Measurements from ENCODE around the gene SPEF2. TPM values are rescaled to one million over a fixed set of nuclear protein-coding genes. Genes with fewer than 3 reads are reported as not detected.
A peak's percentile ranks its signal among the peaks of the same experiment; 100 is the strongest.

Gene SPEF2
- total RNA-seq, 1 donor from 2014 or later = 12.1 TPM

GRCh38 chr5:35771300-35771699 is 153.6 kb downstream of the SPEF2 start:
- no peaks in the 10 kb centered on the region for H3K36me3 Mint-ChIP-seq
- no peak overlapping the region for H3K4me3 Mint-ChIP-seq
- no peaks in the 10 kb centered on the region for H3K4me1 Mint-ChIP-seq
- DNase-seq (ENCODE audit: low spot score in 2 of 2, unreplicated experiment in 2 of 2) = no peak
- no peak overlapping the region for H3K27ac Mint-ChIP-seq
- H3K27me3 Mint-ChIP-seq (ENCODE audit: low read depth) = peaks cover 41% of the 10 kb centered on the region
- no peaks in the 10 kb centered on the region for H3K9me3 Mint-ChIP-seq
- TF ChIP-seq, protein P1, sequence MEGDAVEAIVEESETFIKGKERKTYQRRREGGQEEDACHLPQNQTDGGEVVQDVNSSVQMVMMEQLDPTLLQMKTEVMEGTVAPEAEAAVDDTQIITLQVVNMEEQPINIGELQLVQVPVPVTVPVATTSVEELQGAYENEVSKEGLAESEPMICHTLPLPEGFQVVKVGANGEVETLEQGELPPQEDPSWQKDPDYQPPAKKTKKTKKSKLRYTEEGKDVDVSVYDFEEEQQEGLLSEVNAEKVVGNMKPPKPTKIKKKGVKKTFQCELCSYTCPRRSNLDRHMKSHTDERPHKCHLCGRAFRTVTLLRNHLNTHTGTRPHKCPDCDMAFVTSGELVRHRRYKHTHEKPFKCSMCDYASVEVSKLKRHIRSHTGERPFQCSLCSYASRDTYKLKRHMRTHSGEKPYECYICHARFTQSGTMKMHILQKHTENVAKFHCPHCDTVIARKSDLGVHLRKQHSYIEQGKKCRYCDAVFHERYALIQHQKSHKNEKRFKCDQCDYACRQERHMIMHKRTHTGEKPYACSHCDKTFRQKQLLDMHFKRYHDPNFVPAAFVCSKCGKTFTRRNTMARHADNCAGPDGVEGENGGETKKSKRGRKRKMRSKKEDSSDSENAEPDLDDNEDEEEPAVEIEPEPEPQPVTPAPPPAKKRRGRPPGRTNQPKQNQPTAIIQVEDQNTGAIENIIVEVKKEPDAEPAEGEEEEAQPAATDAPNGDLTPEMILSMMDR (IDR thresholded peaks at IDR 0.05; ENCODE audit: unreplicated experiment) = no peak

DNA sequence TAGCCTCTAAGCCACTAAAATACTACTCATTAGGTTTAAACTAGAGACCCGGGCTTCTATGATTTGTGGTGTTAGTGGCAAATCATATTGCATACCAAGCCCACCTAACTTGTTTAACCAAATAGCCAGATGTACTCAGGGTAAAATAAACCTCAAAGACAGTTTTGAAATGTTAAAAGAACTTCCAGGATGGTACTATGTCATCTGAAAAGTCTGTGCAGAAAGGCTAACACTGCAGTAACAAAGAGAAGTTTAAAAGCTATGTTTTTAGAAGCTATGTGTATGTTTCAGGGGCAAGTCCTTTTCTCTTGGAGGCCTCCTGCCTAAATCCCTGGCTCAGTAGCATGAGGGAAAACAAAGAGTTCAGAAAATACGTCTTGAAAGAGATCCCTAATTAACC is 154.2 kb downstream of the SPEF2 start:
- TF ChIP-seq, protein P1 (IDR thresholded peaks at IDR 0.05; ENCODE audit: unreplicated experiment) = no peak
- no peaks in the 10 kb centered on the region for H3K4me1 Mint-ChIP-seq
- no peak for DNase-seq (ENCODE audit: low spot score in 2 of 2, unreplicated experiment in 2 of 2)
- no peaks in the 10 kb centered on the region for H3K36me3 Mint-ChIP-seq
- no peak overlapping the region for H3K4me3 Mint-ChIP-seq
- peaks cover 38% of the 10 kb centered on the region for H3K27me3 Mint-ChIP-seq (ENCODE audit: low read depth)
- H3K27ac Mint-ChIP-seq = no peak overlapping the region
- no peaks in the 10 kb centered on the region for H3K9me3 Mint-ChIP-seq

- H3K4me1 Mint-ChIP-seq = no peaks in the 10 kb centered on the region
- H3K9me3 Mint-ChIP-seq = no peaks in the 10 kb centered on the region
- no peak overlapping the region for H3K27ac Mint-ChIP-seq
- H3K27me3 Mint-ChIP-seq (ENCODE audit: low read depth) = peaks cover 25% of the 10 kb centered on the region
- H3K36me3 Mint-ChIP-seq = no peaks in the 10 kb centered on the region
- DNase-seq (ENCODE audit: low spot score in 2 of 2, unreplicated experiment in 2 of 2) = no peak
- no peak overlapping the region for H3K4me3 Mint-ChIP-seq
- TF ChIP-seq, protein P1 (IDR thresholded peaks at IDR 0.05; ENCODE audit: unreplicated experiment) = no peak
Observed at GRCh38 chr5:35773967-35774366, 156.3 kb downstream of the SPEF2 start.

DNA sequence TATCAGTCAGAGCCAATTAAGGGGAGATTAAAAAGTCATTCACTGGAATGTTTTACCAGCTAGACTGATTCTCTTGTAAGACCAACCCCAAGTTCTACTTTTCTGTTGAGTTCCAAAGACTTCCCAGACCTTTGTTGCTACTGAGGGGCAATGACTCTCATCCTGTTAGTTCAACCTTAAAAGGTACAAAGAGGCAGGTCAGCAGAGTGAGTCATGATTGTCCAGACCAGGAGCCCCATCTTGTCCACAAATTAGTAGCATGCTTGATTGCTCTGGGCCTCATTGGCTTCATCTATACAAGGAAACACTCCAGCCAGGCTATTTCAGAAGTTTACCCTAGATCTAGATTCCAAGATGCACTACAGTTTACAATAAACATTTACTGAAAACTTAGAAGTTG is 159.1 kb downstream of the SPEF2 start:
- Mint-ChIP-seq H3K27ac (no peak overlapping the region), H3K36me3 (no peaks in the 10 kb centered on the region), H3K4me3 (no peak overlapping the region), H3K27me3 (ENCODE audit: low read depth) (peaks cover 18% of the 10 kb centered on the region), H3K4me1 (peaks cover 7% of the 10 kb centered on the region), H3K9me3 (no peaks in the 10 kb centered on the region)
- TF ChIP-seq, protein P1 (IDR thresholded peaks at IDR 0.05; ENCODE audit: unreplicated experiment) = no peak
- DNase-seq (ENCODE audit: low spot score in 2 of 2, unreplicated experiment in 2 of 2) = no peak

DNA sequence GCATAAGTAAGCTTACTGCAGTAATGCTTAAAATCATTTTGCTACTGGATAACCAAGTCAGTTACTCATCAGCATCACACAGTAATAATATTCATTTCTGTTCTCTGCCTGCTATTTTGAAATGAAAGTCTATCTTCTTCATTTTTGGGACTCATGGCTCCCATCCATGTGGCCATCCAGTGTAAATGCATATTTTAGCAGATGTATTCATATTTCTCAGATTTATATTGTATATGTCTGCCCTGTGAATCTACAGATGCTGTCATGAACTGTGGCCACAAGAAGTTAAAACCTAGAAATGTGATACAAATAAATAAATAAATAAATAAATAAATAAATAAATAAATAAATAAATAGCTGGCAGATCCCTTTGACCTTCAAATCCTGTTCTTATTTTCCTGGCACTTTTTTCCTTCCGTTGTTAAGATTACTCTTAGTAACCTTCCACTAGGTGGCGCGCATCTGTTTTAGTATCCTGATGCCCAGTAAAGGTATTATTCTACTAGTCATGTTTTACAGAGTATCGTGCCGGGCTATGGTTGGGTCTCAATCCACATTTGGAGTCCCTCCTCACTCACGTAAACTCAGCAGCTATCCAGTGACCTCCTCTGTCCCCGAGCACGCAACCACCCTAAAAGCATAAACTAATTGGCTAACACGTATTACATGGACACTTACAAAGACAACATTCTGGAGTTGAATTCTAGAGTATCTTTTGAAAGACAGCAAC is 159.9 kb downstream of the SPEF2 start:
- H3K27me3 Mint-ChIP-seq (ENCODE audit: low read depth) = peaks cover 21% of the 10 kb centered on the region
- peaks cover 9% of the 10 kb centered on the region for H3K4me1 Mint-ChIP-seq
- peak; percentile 44 to 54 for DNase-seq (ENCODE audit: low spot score in 2 of 2, unreplicated experiment in 2 of 2)
- H3K27ac Mint-ChIP-seq = no peak overlapping the region
- H3K9me3 Mint-ChIP-seq = no peaks in the 10 kb centered on the region
- no peak overlapping the region for H3K4me3 Mint-ChIP-seq
- TF ChIP-seq, protein P1 (IDR thresholded peaks at IDR 0.05; ENCODE audit: unreplicated experiment) = peak; percentile 70
- H3K36me3 Mint-ChIP-seq = no peaks in the 10 kb centered on the region
